WERI-Rb-1 (cell line): Measurements from ENCODE around the gene CELA1.

ENCODE experiments used
- DNase-seq: peaks from one replicate; pipeline ENCODE4 v3.0.0-alpha.2; 2020
- H3K27ac ChIP-seq: fragments of 250-450 bp; sonication (Bioruptor Pico); 2 replicates; pipeline ENCODE4 v1.5.1; 2020; ENCODE audit warnings: mild to moderate bottlenecking, moderate library complexity
- H3K27me3 ChIP-seq: fragments of 250-450 bp; sonication (Bioruptor Pico); 2 replicates; pipeline ENCODE4 v1.5.1; 2021; ENCODE audit warnings: mild to moderate bottlenecking, low read depth, moderate library complexity; ENCODE audit not compliant: insufficient read depth, severe bottlenecking
- H3K36me3 ChIP-seq: fragments of 250-450 bp; sonication (Bioruptor Pico); 2 replicates; pipeline ENCODE4 v1.5.1; 2020; ENCODE audit warnings: mild to moderate bottlenecking, moderate library complexity
- H3K4me3 ChIP-seq: 2 replicates; pipeline ENCODE4 v1.5.1; 2011; ENCODE audit warnings: low read depth, mild to moderate bottlenecking, control low read depth, low read length
- H3K9me3 ChIP-seq: fragments of 250-450 bp; sonication (Bioruptor Pico); 2 replicates; pipeline ENCODE4 v1.5.1; 2021; ENCODE audit warnings: mild to moderate bottlenecking, moderate library complexity; ENCODE audit not compliant: severe bottlenecking
- CTCF ChIP-seq: IDR thresholded peaks from 2 replicates; pipeline ENCODE4 v1.5.1; 2011; ENCODE audit warnings: low read depth, mild to moderate bottlenecking, control low read depth, inconsistent platforms, low read length

Gene CELA1

DNA sequence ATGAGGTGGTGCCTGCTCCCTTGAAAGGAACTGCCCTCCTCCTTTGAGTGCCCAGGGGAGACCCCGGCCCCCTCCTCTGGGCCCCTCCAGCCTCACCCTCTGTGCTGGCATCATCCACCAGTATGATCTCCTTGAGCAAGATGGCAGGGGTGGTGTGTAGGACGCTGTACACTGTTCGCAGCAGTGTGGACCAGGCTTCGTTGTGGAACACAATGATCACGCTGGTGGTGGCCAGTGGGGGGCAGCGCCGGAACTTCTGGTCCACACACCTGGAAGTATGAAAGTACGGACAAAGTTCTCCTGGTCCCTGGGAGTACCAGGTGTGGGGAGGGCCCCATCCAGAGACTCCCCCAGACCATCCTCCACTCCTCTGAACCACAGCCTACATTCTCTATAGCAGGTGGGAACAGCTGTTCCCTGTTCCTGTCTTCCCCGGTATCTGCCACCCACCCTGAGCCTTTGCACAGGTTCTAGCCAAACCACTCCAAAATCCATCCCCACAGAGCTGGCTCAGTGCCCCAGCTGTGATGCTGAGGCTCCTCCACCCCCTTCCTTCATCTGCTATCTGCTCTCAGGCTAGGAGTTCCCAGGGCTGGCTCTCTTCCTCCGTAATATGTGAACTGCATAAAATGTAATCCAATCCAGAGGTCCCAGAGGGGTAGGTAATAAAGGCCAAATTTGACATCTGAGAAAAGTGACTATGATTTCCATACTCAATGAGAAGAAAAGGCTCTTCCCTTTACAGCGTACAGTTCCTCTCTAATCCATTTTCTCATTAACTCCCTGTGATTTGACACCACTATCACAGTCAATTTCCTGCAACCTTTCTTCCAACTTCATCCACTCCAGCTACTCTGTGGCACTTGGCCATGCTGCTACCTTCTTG lies 30.9 kb upstream of the CELA1 start:
- Histone ChIP-seq H3K4me3 (no peak overlapping the region), H3K27ac (no peak overlapping the region), H3K36me3 (no peaks in the 10 kb centered on the region), H3K27me3 (no peaks in the 10 kb centered on the region), H3K9me3 (no peaks in the 10 kb centered on the region)
- DNase-seq = no peak
- peak; percentile 27; the same call in 1 of the 2 replicates for TF ChIP-seq CTCF

- Histone ChIP-seq H3K27me3 (no peaks in the 10 kb centered on the region), H3K9me3 (no peaks in the 10 kb centered on the region), H3K27ac (no peak overlapping the region), H3K36me3 (no peaks in the 10 kb centered on the region), H3K4me3 (no peak overlapping the region)
- DNase-seq = no peak
- TF ChIP-seq CTCF = no peak
These were observed 28.4 kb upstream of the CELA1 start for GRCh38 chr12:51374856-51375255.

DNA sequence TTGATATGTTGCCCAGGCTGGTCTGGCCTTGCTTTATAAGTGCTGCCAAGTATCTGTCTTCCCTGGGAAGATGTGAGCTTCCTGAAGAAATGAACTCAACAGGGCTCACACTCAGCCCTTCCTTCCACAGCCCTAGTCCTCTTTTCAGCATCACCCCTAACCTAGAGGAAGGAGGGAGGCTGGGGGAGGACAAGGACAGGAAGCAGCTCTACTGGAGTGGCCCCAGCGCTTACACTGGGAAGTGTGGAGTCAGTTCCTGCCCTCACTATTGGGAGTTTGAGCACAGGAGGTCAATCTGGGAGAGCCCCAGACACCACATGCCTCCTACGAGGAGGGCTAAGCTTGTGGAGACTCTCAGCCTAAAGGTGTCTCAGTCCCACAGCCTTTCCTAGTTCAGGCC lies 27.9 kb upstream of the CELA1 start:
- no peak overlapping the region for H3K27ac ChIP-seq
- no peaks in the 10 kb centered on the region for H3K36me3 ChIP-seq
- no peak overlapping the region for H3K4me3 ChIP-seq
- no peak for DNase-seq
- no peak for TF ChIP-seq CTCF
- no peaks in the 10 kb centered on the region for H3K27me3 ChIP-seq
- H3K9me3 ChIP-seq = no peaks in the 10 kb centered on the region

DNA sequence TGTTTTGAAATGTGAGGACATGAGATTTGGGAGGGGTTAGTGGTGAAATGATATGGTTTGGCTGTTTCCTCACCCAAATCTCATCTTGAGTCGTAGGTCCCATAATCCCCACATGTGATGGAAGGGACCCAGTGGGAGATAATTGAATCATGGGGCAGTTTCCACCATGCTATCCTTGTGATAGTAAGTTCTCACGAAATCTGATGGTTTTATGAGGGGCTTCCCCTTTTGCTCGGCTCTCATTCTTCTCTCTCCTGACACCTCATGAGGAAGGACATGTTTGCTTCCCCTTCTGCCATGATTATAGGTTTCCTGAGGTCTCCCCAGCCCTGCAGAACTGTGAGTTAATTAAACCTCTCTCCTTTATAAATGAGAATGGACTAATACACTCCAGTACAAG lies 26.7 kb upstream of the CELA1 start:
- H3K4me3 ChIP-seq = no peak overlapping the region
- no peak for TF ChIP-seq CTCF
- DNase-seq = no peak
- no peak overlapping the region for H3K27ac ChIP-seq
- no peaks in the 10 kb centered on the region for H3K27me3 ChIP-seq
- H3K9me3 ChIP-seq = no peaks in the 10 kb centered on the region
- no peaks in the 10 kb centered on the region for H3K36me3 ChIP-seq

GRCh38 chr12:51372021-51372420 lies 25.5 kb upstream of the CELA1 start:
- Histone ChIP-seq H3K27ac (no peak overlapping the region), H3K36me3 (no peaks in the 10 kb centered on the region), H3K27me3 (no peaks in the 10 kb centered on the region), H3K9me3 (no peaks in the 10 kb centered on the region), H3K4me3 (no peak overlapping the region)
- no peak for DNase-seq
- TF ChIP-seq CTCF = no peak
